ENCODE data around the gene LASP1.
"Not testable (repeated sequence)": the region's sequence is repeated elsewhere in the genome, so short reads cannot be mapped to it uniquely, and the experiment has no call there.

Gene LASP1

GRCh38 chr17:38939987-38940386 lies 70.1 kb downstream of the LASP1 start:
- no peak overlapping the region for H3K4me3 ChIP-seq (ENCODE audit: low read depth, low read length)
- DNase-seq (ENCODE audit: low read depth, low spot score): no peak
- TF ChIP-seq CTCF (IDR thresholded peaks at IDR 0.05; ENCODE audit: insufficient read depth, low read length, missing control alignments): no peak
- ChIA-PET CTCF (interaction anchor here (1.4 to 2.0 kb wide), 2 partner anchors 16 to 213 kb away, joined by 6 to 7 read pairs; no protein-coding TSS in a partner anchor), POLR2A (no interaction called here)

- H3K4me3 ChIP-seq (ENCODE audit: low read depth, low read length): no peak overlapping the region
- CTCF ChIA-PET: interaction anchor here (1.0 to 2.0 kb wide), 3 partner anchors 17 to 213 kb away, joined by 3 to 7 read pairs (median 6); no protein-coding TSS in a partner anchor
- DNase-seq (ENCODE audit: low read depth, low spot score): no peak
- POLR2A ChIA-PET: no interaction called here
- TF ChIP-seq CTCF (IDR thresholded peaks at IDR 0.05; ENCODE audit: insufficient read depth, low read length, missing control alignments): no peak
Observed at GRCh38 chr17:38940404-38940803, 70.5 kb downstream of the LASP1 start.

GRCh38 chr17:38942696-38943334 lies 73.0 kb downstream of the LASP1 start:
- ChIA-PET POLR2A (no interaction called here), CTCF (interaction anchor here (0.6 kb wide), 1 partner anchor 31 kb away, joined by 3 read pairs; no protein-coding TSS in a partner anchor)
- no peak for DNase-seq (ENCODE audit: low read depth, low spot score)
- no peak for TF ChIP-seq CTCF (IDR thresholded peaks at IDR 0.05; ENCODE audit: insufficient read depth, low read length, missing control alignments)
- H3K4me3 ChIP-seq (ENCODE audit: low read depth, low read length): no peak overlapping the region

GRCh38 chr17:38943607-38944006 lies 73.7 kb downstream of the LASP1 start:
- ChIA-PET POLR2A (no interaction called here), CTCF (no interaction called here)
- TF ChIP-seq CTCF (IDR thresholded peaks at IDR 0.05; ENCODE audit: insufficient read depth, low read length, missing control alignments): no peak
- DNase-seq (ENCODE audit: low read depth, low spot score): no peak
- H3K4me3 ChIP-seq (ENCODE audit: low read depth, low read length): no peak overlapping the region

- TF ChIP-seq CTCF (IDR thresholded peaks at IDR 0.05; ENCODE audit: insufficient read depth, low read length, missing control alignments): no peak
- CTCF ChIA-PET: interaction anchor here (1.3 kb wide), 1 partner anchor 36 kb away, joined by 4 read pairs; no protein-coding TSS in a partner anchor
Observed at GRCh38 chr17:38947189-38947588, 77.3 kb downstream of the LASP1 start.

GRCh38 chr17:38953800-38954199 lies 83.9 kb downstream of the LASP1 start:
- CTCF ChIA-PET; POLR2A ChIA-PET; DNase-seq (ENCODE audit: low read depth, low spot score); H3K4me3 ChIP-seq (ENCODE audit: low read depth, low read length): not testable (repeated sequence)

More at GRCh38 chr17:38947189-38947588, 77.3 kb downstream of the LASP1 start:
- H3K4me3 ChIP-seq (ENCODE audit: low read depth, low read length): no peak overlapping the region
- DNase-seq (ENCODE audit: low read depth, low spot score): no peak
- POLR2A ChIA-PET: no interaction called here

- TF ChIP-seq CTCF (IDR thresholded peaks at IDR 0.05; ENCODE audit: insufficient read depth, low read length, missing control alignments): no peak
- no peak overlapping the region for H3K4me3 ChIP-seq (ENCODE audit: low read depth, low read length)
- CTCF ChIA-PET: interaction anchor here (0.8 to 1.3 kb wide), 3 partner anchors 20 to 195 kb away, joined by 3 to 5 read pairs (median 4); no protein-coding TSS in a partner anchor
- POLR2A ChIA-PET: interaction anchor here (0.6 to 1.7 kb wide), 8 partner anchors 8 to 190 kb away, joined by 3 to 6 read pairs (median 3); partner anchors contain the start of gene LASP1
- DNase-seq (ENCODE audit: low read depth, low spot score): no peak
Observed at GRCh38 chr17:38958326-38958725, 88.5 kb downstream of the LASP1 start.
